CD8-positive, alpha-beta memory T cell (primary cell): ENCODE results near the gene KIAA0513. TPM values are rescaled to one million over a fixed set of nuclear protein-coding genes. Genes with fewer than 3 reads are reported as not detected.

ENCODE experiments used
- CTCF ChIA-PET: fragments of 350-600 bp; sonication (Branson Sonifier 250); formaldehyde crosslinking; loops from one replicate; lab custom pipeline; 2021; ENCODE audit warnings: antibody characterized with exemption; lab: Charles Lee
- POLR2A ChIA-PET: fragments of 350-600 bp; sonication (Branson Sonifier 250); formaldehyde crosslinking; loops from one replicate; lab custom pipeline; 2021; ENCODE audit warnings: antibody characterized with exemption; lab: Charles Lee
- DNase-seq, 5 donors: peaks; one replicate each; pipeline versions ENCODE4 v3.0.0 to v3.0.0-alpha.2; 2020 to 2022; ENCODE audit warnings: mixed read lengths in 1 of 5
- H3K27ac ChIP-seq: one replicate; pipeline ENCODE4 v1.7.0; 2013; ENCODE audit warnings: low read depth, mild to moderate bottlenecking, low read length, moderate library complexity
- H3K27me3 ChIP-seq: 2 replicates; pipeline ENCODE4 v1.7.0; 2013; ENCODE audit warnings: low read length, mild to moderate bottlenecking; ENCODE audit not compliant: insufficient read depth, poor library complexity, severe bottlenecking
- H3K36me3 ChIP-seq: 2 replicates; pipeline ENCODE4 v1.7.0; 2013; ENCODE audit warnings: mild to moderate bottlenecking, low read length, moderate library complexity; ENCODE audit not compliant: insufficient read depth
- H3K4me1 ChIP-seq: 2 replicates; pipeline ENCODE4 v1.7.0; 2013; ENCODE audit warnings: mild to moderate bottlenecking, low read length, moderate library complexity; ENCODE audit not compliant: insufficient read depth
- H3K4me3 ChIP-seq: 2 replicates; pipeline ENCODE4 v1.7.0; 2013; ENCODE audit warnings: mild to moderate bottlenecking, low read length
- H3K9me3 ChIP-seq: 2 replicates; pipeline ENCODE4 v1.7.0; 2013; ENCODE audit warnings: mild to moderate bottlenecking, low read length
- H3K27ac Mint-ChIP-seq, 8 donors: one replicate each; pipeline ENCODE4 v1.8.0; 2020 to 2021; ENCODE audit warnings: mixed read lengths in 8 of 8, mild to moderate bottlenecking in 6 of 8, inconsistent platforms in 3 of 8, moderate library complexity in 3 of 8
- H3K27me3 Mint-ChIP-seq, 2 donors: one replicate each; pipeline ENCODE4 v1.8.0; 2020 to 2021; ENCODE audit warnings: mixed read lengths in 2 of 2, mild to moderate bottlenecking in 1 of 2, moderate library complexity in 1 of 2
- H3K36me3 Mint-ChIP-seq, 3 donors: one replicate each; pipeline ENCODE4 v1.8.0; 2020 to 2021; ENCODE audit warnings: mixed read lengths in 3 of 3, inconsistent platforms in 1 of 3, mild to moderate bottlenecking in 1 of 3
- H3K4me1 Mint-ChIP-seq, 3 donors: one replicate each; pipeline ENCODE4 v1.8.0; 2020 to 2021; ENCODE audit warnings: mixed read lengths in 3 of 3, inconsistent platforms in 1 of 3, mild to moderate bottlenecking in 1 of 3
- H3K4me3 Mint-ChIP-seq, 7 donors: one replicate each; pipeline ENCODE4 v1.8.0; 2020 to 2021; ENCODE audit warnings: mixed read lengths in 7 of 7, mild to moderate bottlenecking in 6 of 7, moderate library complexity in 4 of 7, inconsistent platforms in 2 of 7
- H3K9me3 Mint-ChIP-seq, 5 donors: one replicate each; pipeline ENCODE4 v1.8.0; 2020 to 2022; ENCODE audit warnings: mixed read lengths in 5 of 5, mild to moderate bottlenecking in 3 of 5, moderate library complexity in 2 of 5, inconsistent platforms in 1 of 5
- polyA plus RNA-seq: library from polyadenylated mRNA; unstranded; fragments of 300-500 nt; fragmentation: Illumina TruSeq; gene quantifications from one replicate; pipeline ENCODE4 v1.2.3, GENCODE V29; 2021
- total RNA-seq, 2 experiments: library from RNA; stranded (reverse); gene quantifications; one replicate each; pipeline ENCODE4 v1.2.3, GENCODE V29; 2021

KIAA0513 gene
- total and polyA plus RNA-seq, 3 experiments from 2014 or later: 7.2 to 13.5 (median 13.2) TPM

GRCh38 chr16:85101956-85102630 is 74.5 kb downstream of the KIAA0513 start:
- no peak overlapping the region for H3K4me3 ChIP-seq
- peak overlapping the region in 1 of 7 donors; percentile 9 for H3K4me3 Mint-ChIP-seq
- H3K36me3 Mint-ChIP-seq: no peaks in the 10 kb centered on the region
- no peaks in the 10 kb centered on the region for H3K9me3 ChIP-seq
- H3K27me3 Mint-ChIP-seq: peaks cover 0 to 2% of the 10 kb centered on the region in 2 donors
- H3K36me3 ChIP-seq: no peaks in the 10 kb centered on the region
- ChIA-PET POLR2A (no interaction called here), CTCF (interaction anchor here (1.2 kb wide), 1 partner anchor 13 kb away, joined by 5 read pairs; no protein-coding TSS in a partner anchor)
- peak overlapping the region in 6 of 8 donors; percentile 21 to 96 (median 66) for H3K27ac Mint-ChIP-seq
- peaks cover 43% of the 10 kb centered on the region for H3K4me1 ChIP-seq
- no peaks in the 10 kb centered on the region for H3K9me3 Mint-ChIP-seq
- DNase-seq: no peak
- H3K27ac ChIP-seq: no peak overlapping the region
- no peaks in the 10 kb centered on the region for H3K27me3 ChIP-seq
- H3K4me1 Mint-ChIP-seq: peaks cover 45 to 53% (median 49%) of the 10 kb centered on the region in 3 donors

- no peaks in the 10 kb centered on the region for H3K27me3 ChIP-seq
- CTCF ChIA-PET: interaction anchor here (1.7 to 2.1 kb wide), 2 partner anchors 11 to 17 kb away, joined by 9 to 13 read pairs; no protein-coding TSS in a partner anchor
Measured at GRCh38 chr16:85103114-85104079, 75.8 kb downstream of the KIAA0513 start.

GRCh38 chr16:85104147-85104546 is 76.6 kb downstream of the KIAA0513 start:
- Histone ChIP-seq H3K4me1 (peaks cover 43% of the 10 kb centered on the region), H3K27me3 (no peaks in the 10 kb centered on the region), H3K4me3 (peak overlapping the region; percentile 37), H3K36me3 (no peaks in the 10 kb centered on the region), H3K9me3 (no peaks in the 10 kb centered on the region), H3K27ac (no peak overlapping the region)
- Mint-ChIP-seq H3K9me3 (no peaks in the 10 kb centered on the region), H3K4me1 (peaks cover 45 to 53% (median 46%) of the 10 kb centered on the region in 3 donors), H3K4me3 (peak overlapping the region in 5 of 7 donors; percentile 17 to 90 (median 54)), H3K27ac (peak overlapping the region; percentile 64 to 95 (median 88)), H3K36me3 (no peaks in the 10 kb centered on the region), H3K27me3 (no peaks in the 10 kb centered on the region)
- ChIA-PET CTCF (interaction anchor here (0.7 to 2.1 kb wide), 4 partner anchors 8 to 17 kb away, joined by 3 to 13 read pairs (median 10); no protein-coding TSS in a partner anchor), POLR2A (interaction anchor here (1.6 kb wide), 2 partner anchors 9 to 76 kb away, joined by 4 to 6 read pairs; no protein-coding TSS in a partner anchor)
- DNase-seq: no peak

More at GRCh38 chr16:85103114-85104079, 75.8 kb downstream of the KIAA0513 start:
- Mint-ChIP-seq H3K9me3 (no peaks in the 10 kb centered on the region), H3K4me1 (peaks cover 45 to 53% (median 49%) of the 10 kb centered on the region in 3 donors), H3K27me3 (no peaks in the 10 kb centered on the region), H3K4me3 (peak overlapping the region in 5 of 7 donors; percentile 17 to 65 (median 62)), H3K27ac (peak overlapping the region in 7 of 8 donors; percentile 64 to 95 (median 86)), H3K36me3 (no peaks in the 10 kb centered on the region)
- H3K27ac ChIP-seq: no peak overlapping the region
- no peak overlapping the region for H3K4me3 ChIP-seq
- H3K9me3 ChIP-seq: no peaks in the 10 kb centered on the region
- no peaks in the 10 kb centered on the region for H3K36me3 ChIP-seq
- DNase-seq: no peak
- POLR2A ChIA-PET: interaction anchor here (0.7 kb wide), 1 partner anchor 132 kb away, joined by 3 read pairs; no protein-coding TSS in a partner anchor
- peaks cover 43% of the 10 kb centered on the region for H3K4me1 ChIP-seq

- POLR2A ChIA-PET: interaction anchor here (1.0 to 1.6 kb wide), 3 partner anchors 10 to 77 kb away, joined by 3 to 6 read pairs (median 4); no protein-coding TSS in a partner anchor
Measured at GRCh38 chr16:85104821-85105391, 77.3 kb downstream of the KIAA0513 start.

GRCh38 chr16:85105475-85105874 is 77.9 kb downstream of the KIAA0513 start:
- peaks cover 45 to 56% (median 49%) of the 10 kb centered on the region in 3 donors for H3K4me1 Mint-ChIP-seq
- H3K36me3 Mint-ChIP-seq: no peaks in the 10 kb centered on the region
- H3K4me3 Mint-ChIP-seq: peak overlapping the region in 5 of 7 donors; percentile 37 to 82 (median 76)
- H3K9me3 Mint-ChIP-seq: no peaks in the 10 kb centered on the region
- H3K27ac Mint-ChIP-seq: peak overlapping the region; percentile 81 to 95 (median 90)
- no peak for DNase-seq
- H3K9me3 ChIP-seq: no peaks in the 10 kb centered on the region
- no peak overlapping the region for H3K27ac ChIP-seq
- no peaks in the 10 kb centered on the region for H3K36me3 ChIP-seq
- H3K4me1 ChIP-seq: peaks cover 43% of the 10 kb centered on the region
- no peaks in the 10 kb centered on the region for H3K27me3 Mint-ChIP-seq
- no peak overlapping the region for H3K4me3 ChIP-seq
- no peaks in the 10 kb centered on the region for H3K27me3 ChIP-seq
- CTCF ChIA-PET: interaction anchor here (1.2 kb wide), 1 partner anchor 9 kb away, joined by 11 read pairs; no protein-coding TSS in a partner anchor
- POLR2A ChIA-PET: interaction anchor here (1.0 to 1.6 kb wide), 3 partner anchors 9 to 77 kb away, joined by 3 to 6 read pairs (median 4); no protein-coding TSS in a partner anchor

More at GRCh38 chr16:85104821-85105391, 77.3 kb downstream of the KIAA0513 start:
- Mint-ChIP-seq H3K27me3 (no peaks in the 10 kb centered on the region), H3K4me1 (peaks cover 45 to 56% (median 49%) of the 10 kb centered on the region in 3 donors), H3K4me3 (peak overlapping the region in 6 of 7 donors; percentile 37 to 90 (median 78)), H3K36me3 (no peaks in the 10 kb centered on the region), H3K27ac (peak overlapping the region; percentile 81 to 95 (median 90)), H3K9me3 (no peaks in the 10 kb centered on the region)
- no peaks in the 10 kb centered on the region for H3K36me3 ChIP-seq
- H3K4me1 ChIP-seq: peaks cover 43% of the 10 kb centered on the region
- CTCF ChIA-PET: interaction anchor here (0.7 to 1.2 kb wide), 2 partner anchors 8 to 10 kb away, joined by 3 to 11 read pairs; no protein-coding TSS in a partner anchor
- H3K9me3 ChIP-seq: no peaks in the 10 kb centered on the region
- DNase-seq: peak; percentile 12 to 65 (median 40)
- peak overlapping the region; percentile 37 for H3K4me3 ChIP-seq
- no peaks in the 10 kb centered on the region for H3K27me3 ChIP-seq
- H3K27ac ChIP-seq: no peak overlapping the region

GRCh38 chr16:85107083-85107482 is 79.5 kb downstream of the KIAA0513 start:
- Mint-ChIP-seq H3K36me3 (no peaks in the 10 kb centered on the region), H3K27ac (peak overlapping the region in 4 of 8 donors; percentile 43 to 84 (median 64)), H3K4me3 (no peak overlapping the region), H3K27me3 (no peaks in the 10 kb centered on the region), H3K4me1 (peaks cover 37 to 46% (median 41%) of the 10 kb centered on the region in 3 donors), H3K9me3 (no peaks in the 10 kb centered on the region)
- ChIA-PET POLR2A (no interaction called here), CTCF (interaction anchor here (0.8 to 1.9 kb wide), 2 partner anchors 8 to 20 kb away, joined by 4 to 6 read pairs; no protein-coding TSS in a partner anchor)
- Histone ChIP-seq H3K9me3 (no peaks in the 10 kb centered on the region), H3K4me3 (no peak overlapping the region), H3K27me3 (no peaks in the 10 kb centered on the region), H3K4me1 (peaks cover 38% of the 10 kb centered on the region), H3K36me3 (no peaks in the 10 kb centered on the region), H3K27ac (no peak overlapping the region)
- no peak for DNase-seq

GRCh38 chr16:85107532-85107931 is 79.9 kb downstream of the KIAA0513 start:
- H3K27me3 ChIP-seq: no peaks in the 10 kb centered on the region
- Mint-ChIP-seq H3K36me3 (no peaks in the 10 kb centered on the region), H3K27ac (peak overlapping the region in 5 of 8 donors; percentile 18 to 76 (median 57)), H3K4me1 (peaks cover 33 to 43% (median 39%) of the 10 kb centered on the region in 3 donors), H3K9me3 (no peaks in the 10 kb centered on the region), H3K27me3 (no peaks in the 10 kb centered on the region), H3K4me3 (no peak overlapping the region)
- no peaks in the 10 kb centered on the region for H3K36me3 ChIP-seq
- DNase-seq: no peak
- ChIA-PET CTCF (interaction anchor here (1.9 kb wide), 1 partner anchor 21 kb away, joined by 6 read pairs; no protein-coding TSS in a partner anchor), POLR2A (no interaction called here)
- no peaks in the 10 kb centered on the region for H3K9me3 ChIP-seq
- H3K4me3 ChIP-seq: no peak overlapping the region
- H3K27ac ChIP-seq: no peak overlapping the region
- H3K4me1 ChIP-seq: peaks cover 34% of the 10 kb centered on the region
